H9 (cell line): ENCODE results near the gene RMRP. TPM values are rescaled to one million over a fixed set of nuclear protein-coding genes. Genes with fewer than 3 reads are reported as not detected.

ENCODE experiments used
- DNase-seq: peaks from one replicate; pipeline ENCODE4 v3.0.0-alpha.2; 2017
- H2AFZ ChIP-seq: one replicate; pipeline ENCODE4 v1.6.1; 2013; ENCODE audit warnings: mild to moderate bottlenecking, low read length, control low read depth, moderate library complexity
- H2AK5ac ChIP-seq: 2 replicates; pipeline ENCODE4 v1.6.1; 2013; ENCODE audit warnings: low read length, control low read depth, mixed read lengths; ENCODE audit not compliant: insufficient read length
- H2BK120ac ChIP-seq: one replicate; pipeline ENCODE4 v1.6.1; 2013; ENCODE audit warnings: low read depth, mild to moderate bottlenecking, low read length, control low read depth, inconsistent platforms; ENCODE audit not compliant: poor library complexity, severe bottlenecking
- H2BK12ac ChIP-seq: 2 replicates; pipeline ENCODE4 v1.6.1; 2013; ENCODE audit warnings: low read length, control low read depth, mixed read lengths, low read depth; ENCODE audit not compliant: insufficient read length
- H2BK15ac ChIP-seq: 2 replicates; pipeline ENCODE4 v1.6.1; 2013; ENCODE audit warnings: low read depth, low read length, control low read depth
- H2BK20ac ChIP-seq: one replicate; pipeline ENCODE4 v1.6.1; 2013; ENCODE audit warnings: low read depth, mild to moderate bottlenecking, low read length, control low read depth, inconsistent platforms; ENCODE audit not compliant: poor library complexity, severe bottlenecking
- H2BK5ac ChIP-seq: 2 replicates; pipeline ENCODE4 v1.6.1; 2013; ENCODE audit warnings: low read length, control low read depth, mixed read lengths; ENCODE audit not compliant: insufficient read length
- H3K14ac ChIP-seq: 2 replicates; pipeline ENCODE4 v1.6.1; 2013; ENCODE audit warnings: low read length, control low read depth; ENCODE audit not compliant: insufficient read depth
- H3K18ac ChIP-seq: 2 replicates; pipeline ENCODE4 v1.6.1; 2013; ENCODE audit warnings: low read depth, mild to moderate bottlenecking, mixed read lengths, low read length, control low read depth; ENCODE audit not compliant: insufficient read length
- H3K23ac ChIP-seq: 2 replicates; pipeline ENCODE4 v1.6.1; 2013; ENCODE audit warnings: low read length, control low read depth, mixed read lengths, low read depth; ENCODE audit not compliant: insufficient read length
- H3K23me2 ChIP-seq: 2 replicates; pipeline ENCODE4 v1.6.1; 2013; ENCODE audit warnings: low read depth, mild to moderate bottlenecking, mixed read lengths, low read length, control low read depth; ENCODE audit not compliant: insufficient read length, poor library complexity, severe bottlenecking
- H3K27ac ChIP-seq: 2 replicates; pipeline ENCODE4 v1.5.1; 2013; ENCODE audit warnings: low read length, control low read depth, mixed read lengths, low read depth; ENCODE audit not compliant: insufficient read length
- H3K27me3 ChIP-seq: 2 replicates; pipeline ENCODE4 v1.6.1; 2013; ENCODE audit warnings: low read length, control low read depth, inconsistent platforms; ENCODE audit not compliant: insufficient read depth
- H3K4ac ChIP-seq: 2 replicates; pipeline ENCODE4 v1.6.1; 2013; ENCODE audit warnings: low read depth, mild to moderate bottlenecking, control low read depth, inconsistent platforms, low read length, moderate library complexity
- H3K4me1 ChIP-seq: 2 replicates; pipeline ENCODE4 v1.6.1; 2013; ENCODE audit warnings: low read length, control low read depth, inconsistent platforms; ENCODE audit not compliant: insufficient read depth
- H3K4me2 ChIP-seq: 2 replicates; pipeline ENCODE4 v1.6.1; 2013; ENCODE audit warnings: low read length, control low read depth, mixed read lengths; ENCODE audit not compliant: insufficient read length, insufficient read depth
- H3K56ac ChIP-seq: 2 replicates; pipeline ENCODE4 v1.6.1; 2013; ENCODE audit warnings: low read depth, mild to moderate bottlenecking, mixed read lengths, low read length, control low read depth; ENCODE audit not compliant: insufficient read length
- H3K79me1 ChIP-seq: 2 replicates; pipeline ENCODE4 v1.6.1; 2013; ENCODE audit warnings: low read depth, mild to moderate bottlenecking, moderate library complexity, low read length, control low read depth, inconsistent platforms; ENCODE audit not compliant: insufficient read depth, poor library complexity, severe bottlenecking
- H3K79me2 ChIP-seq: 2 replicates; pipeline ENCODE4 v1.6.1; 2013; ENCODE audit warnings: low read length, control low read depth, inconsistent platforms; ENCODE audit not compliant: insufficient read depth
- H3K9ac ChIP-seq: 2 replicates; pipeline ENCODE4 v1.6.1; 2013; ENCODE audit warnings: low read length, control low read depth, mixed read lengths; ENCODE audit not compliant: insufficient read length; ENCODE audit errors: extremely low read depth
- H3K9me3 ChIP-seq: one replicate; pipeline ENCODE4 v1.6.1; 2013; ENCODE audit warnings: low read depth, low read length, inconsistent platforms; ENCODE audit not compliant: control insufficient read depth
- H3T11ph ChIP-seq: one replicate; pipeline ENCODE4 v1.6.1; 2013; ENCODE audit warnings: mild to moderate bottlenecking, low read length, control low read depth, inconsistent platforms
- H4K20me1 ChIP-seq: one replicate; pipeline ENCODE4 v1.6.1; 2013; ENCODE audit not compliant: control insufficient read depth, insufficient read length, insufficient read depth
- H4K5ac ChIP-seq: 2 replicates; pipeline ENCODE4 v1.6.1; 2013; ENCODE audit warnings: low read depth, mild to moderate bottlenecking, mixed read lengths, low read length, control low read depth; ENCODE audit not compliant: insufficient read length
- H4K8ac ChIP-seq: replicated peaks from 2 replicates; pipeline ENCODE4 v1.6.1; 2013; ENCODE audit warnings: low read length, control low read depth, mixed read lengths, low read depth; ENCODE audit not compliant: insufficient read length
- H4K91ac ChIP-seq: 2 replicates; pipeline ENCODE4 v1.6.1; 2013; ENCODE audit warnings: low read depth, mild to moderate bottlenecking, moderate library complexity, mixed read lengths, low read length, control low read depth; ENCODE audit not compliant: insufficient read length
- H3K27ac Mint-ChIP-seq, 3 experiments: 2 replicates in 2 of 3; 3 replicates in 1 of 3; pipeline ENCODE4 v1.8.0; 2020 to 2021; ENCODE audit warnings: mixed read lengths in 3 of 3, mild to moderate bottlenecking in 1 of 3, moderate library complexity in 1 of 3
- H3K27me3 Mint-ChIP-seq: 2 replicates; pipeline ENCODE4 v1.8.0; 2021; ENCODE audit warnings: low read depth, mild to moderate bottlenecking, moderate library complexity, mixed read lengths
- H3K36me3 Mint-ChIP-seq, 3 experiments: 2 replicates in 2 of 3; 3 replicates in 1 of 3; pipeline ENCODE4 v1.8.0; 2020 to 2021; ENCODE audit warnings: low read depth in 3 of 3, mixed read lengths in 3 of 3; ENCODE audit not compliant: insufficient read depth in 1 of 3
- H3K4me1 Mint-ChIP-seq, 2 experiments: 2 replicates each; pipeline ENCODE4 v1.8.0; 2020; ENCODE audit warnings: mixed read lengths in 2 of 2
- H3K4me3 Mint-ChIP-seq, 2 experiments: 2 replicates in 1 of 2; 3 replicates in 1 of 2; pipeline ENCODE4 v1.8.0; 2020 to 2021; ENCODE audit warnings: mild to moderate bottlenecking in 2 of 2, mixed read lengths in 2 of 2, moderate library complexity in 1 of 2
- H3K9me3 Mint-ChIP-seq, 2 experiments: 2 replicates in 1 of 2; 3 replicates in 1 of 2; pipeline ENCODE4 v1.8.0; 2020; ENCODE audit warnings: mild to moderate bottlenecking in 2 of 2, mixed read lengths in 2 of 2, moderate library complexity in 1 of 2
- WGBS: extraction: QIAGEN DNeasy Blood & Tissue Kit; methylation state at CpG from one replicate; pipeline ENCODE4 v1.1.7; 2013; ENCODE audit warnings: missing lambda C conversion rate, low lambda C conversion rate, mixed read lengths; ENCODE audit not compliant: insufficient read length; ENCODE audit errors: extremely low coverage; 5-methylcytosine and 5-hydroxymethylcytosine counted together
- total RNA-seq: library from RNA; stranded (reverse); gene quantifications from 2 replicates; pipeline ENCODE4 v1.2.1, GENCODE V29; 2021
- TF ChIP-seq, protein P1 (sequence below): fragments of 200-600 bp; sonication (generic); conservative IDR thresholded peaks from 3 replicates; pipeline ENCODE4 v1.8.0; 2021; ENCODE audit warnings: antibody characterized with exemption, mild to moderate bottlenecking

Gene RMRP
- total RNA-seq, 1 experiment from 2014 or later, result 18,417 TPM

DNA sequence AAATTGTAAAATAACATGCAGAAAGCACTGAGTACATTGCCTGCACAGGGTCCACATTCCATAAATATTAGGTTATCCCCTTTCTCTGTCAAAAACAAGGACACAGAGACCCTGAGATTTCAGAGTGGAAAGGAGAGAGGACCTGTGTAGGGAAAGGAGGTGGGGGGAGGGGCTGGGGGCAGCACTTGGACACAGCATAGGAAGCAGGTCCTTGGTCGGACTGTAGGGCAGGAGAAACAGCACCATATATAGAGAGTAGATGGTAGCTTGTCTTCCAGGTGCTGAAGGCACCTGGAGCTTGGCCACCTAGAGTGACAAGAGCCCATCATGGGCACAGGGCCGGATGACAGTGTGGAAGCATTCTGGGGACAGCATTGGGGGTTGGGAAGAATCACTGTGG lies 29.5 kb upstream of the RMRP start:
- Histone ChIP-seq H2BK20ac (no peak overlapping the region), H4K91ac (no peak overlapping the region), H3T11ph (no peak overlapping the region), H4K20me1 (no peaks in the 10 kb centered on the region), H3K23me2 (peaks cover 6% of the 10 kb centered on the region), H2BK5ac (no peak overlapping the region), H3K27me3 (no peaks in the 10 kb centered on the region), H4K5ac (no peak overlapping the region), H4K8ac (no peak overlapping the region), H3K79me2 (no peaks in the 10 kb centered on the region; the same call in 1 of the 2 replicates), H3K27ac (no peak overlapping the region), H3K56ac (no peak overlapping the region), H3K4me1 (peaks cover 3% of the 10 kb centered on the region), H2BK12ac (no peak overlapping the region), H3K23ac (no peak overlapping the region), H2AFZ (no peak overlapping the region), H3K9ac (no peak overlapping the region), H3K18ac (no peak overlapping the region), H3K4ac (no peak overlapping the region), H2BK120ac (no peak overlapping the region), H3K14ac (no peak overlapping the region), H2BK15ac (no peak overlapping the region), H3K4me2 (no peak overlapping the region), H2AK5ac (no peak overlapping the region), H3K9me3 (no peaks in the 10 kb centered on the region), H3K79me1 (no peaks in the 10 kb centered on the region)
- Mint-ChIP-seq H3K9me3 (peaks cover 0 to 2% of the 10 kb centered on the region in 2 experiments; a peak in 2 of 5 replicates), H3K4me1 (peaks cover 27 to 30% of the 10 kb centered on the region in 2 experiments), H3K36me3 (peaks cover 38 to 64% (median 59%) of the 10 kb centered on the region in 3 experiments), H3K27ac (peak overlapping the region in 1 of 3 experiments; percentile 74; a peak in 2 of 7 replicates), H3K4me3 (peak overlapping the region; percentile 37 to 66; a peak in 4 of 5 replicates), H3K27me3 (no peaks in the 10 kb centered on the region; the same call in 1 of the 2 replicates)
- no CpG with 5 or more reads among the region's 2 CpGs for WGBS
- TF ChIP-seq, protein P1, sequence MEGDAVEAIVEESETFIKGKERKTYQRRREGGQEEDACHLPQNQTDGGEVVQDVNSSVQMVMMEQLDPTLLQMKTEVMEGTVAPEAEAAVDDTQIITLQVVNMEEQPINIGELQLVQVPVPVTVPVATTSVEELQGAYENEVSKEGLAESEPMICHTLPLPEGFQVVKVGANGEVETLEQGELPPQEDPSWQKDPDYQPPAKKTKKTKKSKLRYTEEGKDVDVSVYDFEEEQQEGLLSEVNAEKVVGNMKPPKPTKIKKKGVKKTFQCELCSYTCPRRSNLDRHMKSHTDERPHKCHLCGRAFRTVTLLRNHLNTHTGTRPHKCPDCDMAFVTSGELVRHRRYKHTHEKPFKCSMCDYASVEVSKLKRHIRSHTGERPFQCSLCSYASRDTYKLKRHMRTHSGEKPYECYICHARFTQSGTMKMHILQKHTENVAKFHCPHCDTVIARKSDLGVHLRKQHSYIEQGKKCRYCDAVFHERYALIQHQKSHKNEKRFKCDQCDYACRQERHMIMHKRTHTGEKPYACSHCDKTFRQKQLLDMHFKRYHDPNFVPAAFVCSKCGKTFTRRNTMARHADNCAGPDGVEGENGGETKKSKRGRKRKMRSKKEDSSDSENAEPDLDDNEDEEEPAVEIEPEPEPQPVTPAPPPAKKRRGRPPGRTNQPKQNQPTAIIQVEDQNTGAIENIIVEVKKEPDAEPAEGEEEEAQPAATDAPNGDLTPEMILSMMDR, result no peak
- DNase-seq, result no peak
